Smooth muscle cell (in vitro differentiated cells): ENCODE results near the gene HES2. TPM values are rescaled to one million over a fixed set of nuclear protein-coding genes. Genes with fewer than 3 reads are reported as not detected.
"Not testable (repeated sequence)": the region's sequence is repeated elsewhere in the genome, so short reads cannot be mapped to it uniquely, and the experiment has no call there.

Source experiments
- DNase-seq: peaks from one replicate; lab custom pipeline; 2025; ENCODE audit not compliant: unreplicated experiment; lab: John Stamatoyannopoulos, UW
- H2AFZ ChIP-seq: fragments of 200-600 bp; sonication (generic); 2 replicates; pipeline ENCODE4 v1.6.0; 2016; ENCODE audit warnings: antibody characterized with exemption, low read depth, mild to moderate bottlenecking
- H3F3A ChIP-seq: fragments of 200-600 bp; sonication (generic); 2 replicates; pipeline ENCODE4 v1.6.0; 2017; ENCODE audit warnings: antibody characterized with exemption, low read depth
- H3K27ac ChIP-seq: fragments of 200-600 bp; sonication (generic); 2 replicates; pipeline ENCODE4 v1.5.1; 2016; ENCODE audit warnings: low read depth, mild to moderate bottlenecking
- H3K27me3 ChIP-seq: fragments of 200-600 bp; sonication (generic); 2 replicates; pipeline ENCODE4 v1.6.1; 2016; ENCODE audit warnings: low read depth, mild to moderate bottlenecking
- H3K36me3 ChIP-seq: fragments of 200-600 bp; sonication (generic); 2 replicates; pipeline ENCODE4 v1.5.1; 2016; ENCODE audit warnings: low read depth
- H3K4me1 ChIP-seq: fragments of 200-600 bp; sonication (generic); 2 replicates; pipeline ENCODE4 v1.5.1; 2016; ENCODE audit warnings: low read depth
- H3K4me2 ChIP-seq: fragments of 200-600 bp; sonication (generic); 2 replicates; pipeline ENCODE4 v1.6.0; 2016; ENCODE audit warnings: mild to moderate bottlenecking
- H3K4me3 ChIP-seq: fragments of 200-600 bp; sonication (generic); 2 replicates; pipeline ENCODE4 v1.5.1; 2016; ENCODE audit warnings: mild to moderate bottlenecking
- H3K79me2 ChIP-seq: fragments of 200-600 bp; sonication (generic); 2 replicates; pipeline ENCODE4 v1.6.0; 2016; ENCODE audit warnings: low read depth, mild to moderate bottlenecking
- H3K9ac ChIP-seq: fragments of 200-600 bp; sonication (generic); 2 replicates; pipeline ENCODE4 v1.6.0; 2016; ENCODE audit warnings: low read depth
- H3K9me3 ChIP-seq: fragments of 200-600 bp; sonication (generic); replicated peaks from 2 replicates; pipeline ENCODE4 v1.5.1; 2016; ENCODE audit warnings: low read depth
- H4K20me1 ChIP-seq: fragments of 200-600 bp; sonication (generic); 2 replicates; pipeline ENCODE4 v1.6.0; 2016; ENCODE audit warnings: low read depth
- WGBS: methylation state at CpG from one replicate; pipeline ENCODE4 v1.1.7; 2016; ENCODE audit warnings: low lambda C conversion rate; 5-methylcytosine and 5-hydroxymethylcytosine counted together
- polyA plus RNA-seq: library from polyadenylated mRNA; unstranded; fragments of >200 nt; fragmentation: Nextera tagmentation; extraction: Ambion mirVana; gene quantifications from 2 replicates; pipeline ENCODE4 v1.2.1, GENCODE V29; 2016
- total RNA-seq: library from RNA; depleted of rRNA; stranded (reverse); fragments of >200 nt; gene quantifications from 2 replicates; pipeline ENCODE4 v1.2.3, GENCODE V29; 2014
- TF ChIP-seq, protein P1 (sequence below): fragments of 200-600 bp; sonication (generic); IDR thresholded peaks from 2 replicates; pipeline ENCODE4 v1.5.1; 2017; ENCODE audit warnings: borderline replicate concordance, mild to moderate bottlenecking, antibody characterized with exemption; ENCODE audit not compliant: insufficient read depth, poor library complexity, severe bottlenecking

HES2 gene
- total and polyA plus RNA-seq, 2 experiments from 2014 or later = 1.7 to 4.6 TPM

DNA sequence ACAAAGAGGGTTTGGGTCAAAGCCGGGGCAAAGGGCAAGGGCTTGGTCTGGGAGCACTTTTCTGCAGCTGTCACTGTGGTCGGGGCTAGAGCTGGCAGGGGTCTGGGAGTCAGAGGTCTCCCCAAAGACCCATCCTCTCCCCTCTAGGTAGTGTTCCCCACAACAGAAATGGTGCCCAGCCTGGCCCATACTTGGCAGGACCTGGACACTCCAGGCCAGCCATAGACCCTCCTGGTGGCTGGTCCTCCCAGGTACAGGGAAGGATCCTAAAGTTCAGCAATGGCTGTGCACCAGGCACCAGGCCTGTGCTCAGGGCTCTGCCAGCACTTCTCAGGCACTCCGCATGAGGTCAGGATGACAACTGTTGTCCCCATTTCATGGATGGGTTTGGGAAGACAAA, 15.8 kb upstream of the HES2 start:
- Histone ChIP-seq H3K4me1 (no peaks in the 10 kb centered on the region), H3K4me3 (no peak overlapping the region), H3K9me3 (no peaks in the 10 kb centered on the region), H4K20me1 (no peaks in the 10 kb centered on the region), H3K27ac (no peak overlapping the region), H3K9ac (no peak overlapping the region), H3K27me3 (peaks cover 11% of the 10 kb centered on the region), H3F3A (no peaks in the 10 kb centered on the region), H3K36me3 (no peaks in the 10 kb centered on the region), H3K79me2 (no peaks in the 10 kb centered on the region), H2AFZ (no peak overlapping the region), H3K4me2 (no peak overlapping the region)
- 93% methylated on average over 3 of the region's 3 CpGs for WGBS
- no peak for DNase-seq
- TF ChIP-seq, protein P1, sequence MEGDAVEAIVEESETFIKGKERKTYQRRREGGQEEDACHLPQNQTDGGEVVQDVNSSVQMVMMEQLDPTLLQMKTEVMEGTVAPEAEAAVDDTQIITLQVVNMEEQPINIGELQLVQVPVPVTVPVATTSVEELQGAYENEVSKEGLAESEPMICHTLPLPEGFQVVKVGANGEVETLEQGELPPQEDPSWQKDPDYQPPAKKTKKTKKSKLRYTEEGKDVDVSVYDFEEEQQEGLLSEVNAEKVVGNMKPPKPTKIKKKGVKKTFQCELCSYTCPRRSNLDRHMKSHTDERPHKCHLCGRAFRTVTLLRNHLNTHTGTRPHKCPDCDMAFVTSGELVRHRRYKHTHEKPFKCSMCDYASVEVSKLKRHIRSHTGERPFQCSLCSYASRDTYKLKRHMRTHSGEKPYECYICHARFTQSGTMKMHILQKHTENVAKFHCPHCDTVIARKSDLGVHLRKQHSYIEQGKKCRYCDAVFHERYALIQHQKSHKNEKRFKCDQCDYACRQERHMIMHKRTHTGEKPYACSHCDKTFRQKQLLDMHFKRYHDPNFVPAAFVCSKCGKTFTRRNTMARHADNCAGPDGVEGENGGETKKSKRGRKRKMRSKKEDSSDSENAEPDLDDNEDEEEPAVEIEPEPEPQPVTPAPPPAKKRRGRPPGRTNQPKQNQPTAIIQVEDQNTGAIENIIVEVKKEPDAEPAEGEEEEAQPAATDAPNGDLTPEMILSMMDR = no peak

DNA sequence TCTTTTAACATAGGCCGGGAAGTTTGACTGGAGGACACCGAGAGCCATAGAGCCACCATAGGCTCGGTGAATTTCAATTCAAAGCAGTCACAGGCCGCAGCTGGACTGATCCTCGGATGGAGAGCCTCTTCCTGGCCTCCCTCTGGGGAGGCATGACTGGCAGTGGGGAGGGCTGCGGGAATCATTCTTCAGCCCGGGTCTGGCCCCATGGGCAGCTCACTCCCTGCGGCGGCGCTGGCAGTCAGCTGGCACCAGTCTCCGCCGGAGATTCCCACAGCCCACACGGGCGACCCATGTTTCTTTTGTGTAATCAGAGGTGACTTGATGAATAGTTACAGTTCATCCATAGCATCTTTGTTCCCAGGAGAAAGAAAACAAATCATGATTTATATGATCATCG, 15.4 kb upstream of the HES2 start:
- Histone ChIP-seq H3K4me3 (no peak overlapping the region), H3K4me1 (peaks cover 3% of the 10 kb centered on the region), H3K79me2 (no peaks in the 10 kb centered on the region), H4K20me1 (no peaks in the 10 kb centered on the region), H3F3A (no peaks in the 10 kb centered on the region), H3K36me3 (no peaks in the 10 kb centered on the region), H3K27me3 (peaks cover 11% of the 10 kb centered on the region), H3K27ac (no peak overlapping the region), H3K4me2 (no peak overlapping the region), H3K9ac (no peak overlapping the region), H3K9me3 (no peaks in the 10 kb centered on the region), H2AFZ (no peak overlapping the region)
- DNase-seq = no peak
- WGBS = 97% methylated on average over 15 of the region's 15 CpGs
- TF ChIP-seq, protein P1 = no peak

DNA sequence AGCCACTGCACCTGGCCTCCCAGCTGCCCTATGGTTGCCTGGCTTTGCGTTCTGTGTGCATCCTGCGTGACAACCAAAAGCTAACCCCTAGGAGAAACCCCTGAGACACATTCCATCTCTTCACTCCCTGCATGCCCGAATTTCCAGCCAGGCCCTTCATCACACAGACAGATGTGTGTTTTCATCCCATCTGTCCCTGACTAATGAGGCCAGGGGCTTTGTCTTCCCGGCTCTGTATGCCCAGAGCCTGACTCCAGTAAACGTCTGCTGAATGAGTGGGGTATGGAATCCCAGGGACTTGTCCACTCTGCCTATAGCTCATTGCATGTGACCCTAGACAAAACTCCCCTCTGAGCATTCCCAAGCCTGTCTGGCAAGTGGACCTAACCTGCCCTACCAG, 14.5 kb upstream of the HES2 start:
- Histone ChIP-seq H3F3A (no peaks in the 10 kb centered on the region), H3K4me1 (peaks cover 7% of the 10 kb centered on the region), H3K4me3 (no peak overlapping the region), H3K79me2 (no peaks in the 10 kb centered on the region), H2AFZ (no peak overlapping the region), H3K4me2 (no peak overlapping the region), H3K9ac (no peak overlapping the region), H3K36me3 (no peaks in the 10 kb centered on the region), H4K20me1 (no peaks in the 10 kb centered on the region), H3K9me3 (no peaks in the 10 kb centered on the region), H3K27ac (no peak overlapping the region), H3K27me3 (peaks cover 6% of the 10 kb centered on the region)
- WGBS = 82% methylated on average over 5 of the region's 5 CpGs
- TF ChIP-seq, protein P1 = no peak
- DNase-seq = no peak

DNA sequence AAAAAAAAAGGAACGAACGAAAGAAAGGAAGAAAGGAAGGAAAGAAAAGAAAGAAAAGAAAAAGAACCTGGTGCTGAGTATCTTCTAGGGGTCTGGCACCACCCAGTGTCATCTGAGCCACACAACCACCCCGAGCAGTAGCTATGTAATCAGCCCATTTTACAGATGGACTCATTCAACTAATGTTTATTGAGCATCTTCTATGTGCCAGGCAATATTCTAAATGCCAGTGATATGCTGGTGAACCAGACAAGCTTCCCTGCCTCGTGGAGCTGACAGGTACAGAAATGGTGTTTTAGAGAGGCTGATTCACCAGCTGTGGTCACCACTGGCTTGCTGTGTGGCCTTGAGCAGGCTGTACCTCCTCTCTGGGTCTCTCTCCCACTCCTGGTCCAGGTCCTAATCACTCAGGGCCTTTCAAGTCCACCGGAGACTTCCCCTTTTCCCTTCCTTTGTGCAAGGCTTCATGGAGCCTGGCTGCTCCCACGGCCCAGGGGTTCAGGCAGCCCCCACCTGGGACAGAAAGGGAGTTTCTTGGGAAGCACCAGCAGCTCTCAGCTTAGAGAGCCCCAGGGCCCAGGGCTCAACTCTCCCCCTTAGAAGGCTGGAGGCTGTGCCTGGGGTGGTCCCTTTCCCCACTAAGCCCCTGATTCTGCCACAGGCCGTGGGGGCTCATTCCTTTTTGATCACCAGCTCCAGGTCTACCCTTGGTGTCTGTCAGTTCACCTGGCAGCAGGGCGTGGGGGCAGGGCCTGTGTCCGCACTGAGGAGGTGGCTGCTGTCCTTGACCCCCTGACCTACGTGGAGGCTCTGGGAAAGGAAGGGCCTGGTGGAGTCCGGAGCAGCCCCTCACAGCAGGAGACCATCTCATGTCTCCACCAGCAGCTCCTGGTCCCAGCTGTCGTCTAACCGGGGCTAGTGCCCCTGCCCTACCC, 12.2 kb upstream of the HES2 start:
- H3F3A ChIP-seq, H3K36me3 ChIP-seq, H3K4me1 ChIP-seq, H3K27ac ChIP-seq, H3K4me2 ChIP-seq, H3K79me2 ChIP-seq, H4K20me1 ChIP-seq, H3K4me3 ChIP-seq, DNase-seq, H2AFZ ChIP-seq, H3K9me3 ChIP-seq, H3K9ac ChIP-seq: not testable (repeated sequence)
- H3K27me3 ChIP-seq = peaks cover 12% of the 10 kb centered on the region
- WGBS = 82% methylated on average over 13 of the region's 13 CpGs

DNA sequence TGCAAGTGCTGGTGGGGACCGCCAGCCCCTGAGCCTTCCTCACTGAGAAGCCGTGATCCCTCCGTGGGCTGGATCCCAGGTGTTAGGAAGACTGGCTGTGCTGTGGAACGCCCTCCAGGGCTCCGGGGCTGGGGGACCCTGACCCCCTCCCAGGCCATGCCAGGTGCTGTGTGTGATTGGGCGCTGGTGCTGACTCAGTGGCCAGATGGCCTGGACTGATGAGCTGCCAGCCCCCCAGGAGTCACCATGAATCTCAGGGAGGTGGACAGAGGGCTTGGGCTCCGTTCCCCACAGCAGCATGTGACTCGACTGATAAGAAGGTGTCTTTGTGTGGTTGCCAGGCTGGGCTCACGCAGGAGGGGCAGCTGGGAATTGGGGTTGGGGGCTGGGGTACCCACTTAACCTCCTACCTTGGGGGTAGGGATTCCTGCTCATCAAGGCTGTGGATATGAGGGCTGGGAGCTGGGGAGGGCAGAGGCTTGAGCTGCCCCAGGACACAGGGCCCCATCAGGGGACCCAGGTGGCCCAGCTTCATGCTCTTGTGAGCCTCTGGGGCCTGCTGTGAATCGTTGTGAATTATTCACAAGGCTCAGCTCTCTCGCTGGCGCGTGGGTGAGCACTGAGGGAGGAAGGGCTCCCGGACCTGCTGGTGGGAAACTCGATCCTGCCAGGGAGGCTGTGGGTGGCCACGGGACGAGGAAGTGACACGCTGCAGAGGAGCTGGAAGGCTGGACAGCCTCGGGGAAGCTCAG, 10.1 kb upstream of the HES2 start:
- H2AFZ ChIP-seq, H3K4me2 ChIP-seq, H3K4me3 ChIP-seq, H3K9me3 ChIP-seq, H3K36me3 ChIP-seq, DNase-seq, H3K27ac ChIP-seq, H3K79me2 ChIP-seq, H3K4me1 ChIP-seq, H4K20me1 ChIP-seq, H3K9ac ChIP-seq, H3F3A ChIP-seq: not testable (repeated sequence)
- peaks cover 33% of the 10 kb centered on the region for H3K27me3 ChIP-seq
- 52% methylated on average over 19 of the region's 19 CpGs for WGBS

DNA sequence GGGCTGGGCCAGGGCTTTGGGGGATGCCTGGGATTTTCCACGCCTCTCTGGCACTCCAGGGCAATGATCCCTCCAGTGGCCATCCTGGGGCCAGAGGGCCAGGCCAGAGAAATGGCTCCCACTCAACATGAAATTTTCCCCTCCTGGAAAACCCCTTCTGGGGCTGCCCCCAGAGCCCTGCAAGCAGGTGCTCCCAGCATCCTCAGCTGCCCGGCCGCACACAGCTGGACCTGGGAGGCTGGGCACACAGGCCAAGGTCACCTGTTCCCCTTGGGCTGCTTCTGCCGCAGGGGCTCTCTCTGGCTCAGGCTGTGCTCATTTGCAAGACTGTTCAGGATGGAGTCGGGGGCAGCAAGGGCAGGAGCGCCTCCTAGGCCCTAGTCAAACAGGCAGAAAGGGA, 8.7 kb upstream of the HES2 start:
- not testable (repeated sequence) for H3F3A ChIP-seq, H3K4me3 ChIP-seq, DNase-seq, H2AFZ ChIP-seq, H3K4me2 ChIP-seq, H3K27ac ChIP-seq, H3K9ac ChIP-seq, H3K36me3 ChIP-seq, H4K20me1 ChIP-seq, H3K79me2 ChIP-seq, H3K4me1 ChIP-seq, H3K9me3 ChIP-seq
- H3K27me3 ChIP-seq = peaks cover 47% of the 10 kb centered on the region
- 93% methylated on average over 6 of the region's 6 CpGs for WGBS
